ENCODE data around the gene TRPC6. TPM values are rescaled to one million over a fixed set of nuclear protein-coding genes. Genes with fewer than 3 reads are reported as not detected.

The TRPC6 gene
- total and polyA plus RNA-seq, 4 donors: 0.03 to 1.5 (median 0.17) TPM; not detected in 1

DNA sequence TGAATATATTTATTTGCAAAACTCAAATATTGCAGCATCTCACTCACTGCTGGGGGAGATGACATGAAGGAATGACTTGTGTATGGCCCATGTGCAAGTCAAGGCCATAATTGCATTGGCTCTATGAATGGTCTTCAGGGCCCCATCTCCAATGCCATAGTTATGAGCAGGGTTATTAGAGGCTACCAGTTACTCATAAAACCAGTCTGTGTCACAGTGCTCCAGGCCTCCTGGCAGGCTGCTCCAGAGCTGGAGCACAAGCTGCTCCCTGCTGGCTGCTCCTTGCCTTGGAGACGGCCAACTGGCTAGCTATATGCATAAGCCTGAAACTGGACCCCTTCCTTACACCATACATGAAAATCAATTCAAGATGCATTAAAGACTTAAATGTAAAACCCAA lies 145.7 kb downstream of the TRPC6 start:
- WGBS: 86% methylated on average over 1 of the region's 1 CpG
- Histone ChIP-seq H3K27ac (ENCODE audit: low read depth in 1 of 2, low read length in 2 of 2) (no peak overlapping the region), H3K36me3 (ENCODE audit: control insufficient read depth in 4 of 4, insufficient read depth in 3 of 4, low read depth in 1 of 4, low read length in 3 of 4) (no peaks in the 10 kb centered on the region), H3K27me3 (ENCODE audit: control insufficient read depth in 4 of 4, insufficient read depth in 4 of 4, low read length in 3 of 4) (no peaks in the 10 kb centered on the region), H3K9ac (ENCODE audit: low read depth in 1 of 2, low read length in 2 of 2) (no peak overlapping the region), H3K4me1 (ENCODE audit: control insufficient read depth in 4 of 4, insufficient read depth in 4 of 4, low read length in 3 of 4) (peaks cover 0 to 12% (median 3%) of the 10 kb centered on the region in 4 donors), H3K9me3 (ENCODE audit: control insufficient read depth in 4 of 4, low read length in 3 of 4) (no peaks in the 10 kb centered on the region), H3K4me3 (ENCODE audit: low read depth in 1 of 3, low read length in 3 of 3) (no peak overlapping the region)
- TF ChIP-seq TAF1 (conservative IDR thresholded peaks at IDR 0.05): no peak
- no peak for TF ChIP-seq NR2F2 (IDR thresholded peaks at IDR 0.05)
- TF ChIP-seq, protein P1, sequence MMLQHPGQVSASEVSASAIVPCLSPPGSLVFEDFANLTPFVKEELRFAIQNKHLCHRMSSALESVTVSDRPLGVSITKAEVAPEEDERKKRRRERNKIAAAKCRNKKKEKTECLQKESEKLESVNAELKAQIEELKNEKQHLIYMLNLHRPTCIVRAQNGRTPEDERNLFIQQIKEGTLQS (IDR thresholded peaks at IDR 0.05): no peak
- no peak for TF ChIP-seq YY1 (IDR thresholded peaks at IDR 0.05)
- TF ChIP-seq EGR1 (IDR thresholded peaks at IDR 0.05; ENCODE audit: low read depth in 2 of 2): no peak
- no peak for TF ChIP-seq SP1 (IDR thresholded peaks at IDR 0.05)
- no peak for TF ChIP-seq RXRA (IDR thresholded peaks at IDR 0.05)
- DNase-seq (ENCODE audit: low spot score): no peak

DNA sequence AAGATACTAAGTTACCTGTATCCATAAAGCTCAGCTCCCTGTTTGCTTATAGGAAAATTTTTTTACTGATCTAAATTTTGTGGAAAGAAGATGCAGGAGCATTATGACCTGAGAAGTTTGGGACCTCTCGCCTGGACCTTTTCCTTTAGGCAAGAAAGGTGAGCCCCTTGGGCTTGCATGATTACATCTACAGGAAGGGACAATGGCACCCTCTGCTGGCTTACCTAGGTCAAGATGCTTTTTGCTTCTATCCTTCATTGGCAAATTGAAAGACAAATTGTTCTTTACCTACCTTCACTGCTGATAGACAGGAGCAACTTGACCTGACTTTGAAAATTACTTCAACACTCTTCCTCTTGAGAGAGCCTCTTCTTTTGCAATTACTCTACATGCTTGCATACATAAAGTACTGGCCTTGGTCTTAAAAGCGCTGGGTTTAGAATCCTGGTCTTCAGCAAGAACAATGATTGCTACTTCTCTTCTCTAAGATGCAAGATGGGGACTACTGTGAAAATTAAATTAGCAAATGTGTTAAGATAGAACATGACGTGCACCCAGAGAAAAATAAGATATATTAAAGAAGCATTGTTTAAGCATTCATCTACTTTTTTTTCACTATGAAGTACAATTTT lies 147.2 kb downstream of the TRPC6 start:
- no peak overlapping the region for H3K27ac ChIP-seq (ENCODE audit: low read depth in 1 of 2, low read length in 2 of 2)
- H3K9ac ChIP-seq (ENCODE audit: low read depth in 1 of 2, low read length in 2 of 2): no peak overlapping the region
- H3K36me3 ChIP-seq (ENCODE audit: control insufficient read depth in 4 of 4, insufficient read depth in 3 of 4, low read depth in 1 of 4, low read length in 3 of 4): no peaks in the 10 kb centered on the region
- no peak for DNase-seq (ENCODE audit: low spot score)
- TF ChIP-seq RAD21 (IDR thresholded peaks at IDR 0.05) (peak; percentile 73 to 81), CTCF (IDR thresholded peaks at IDR 0.05; ENCODE audit: low read depth, low read length, missing input control) (peak; percentile 46), YY1 (IDR thresholded peaks at IDR 0.05) (no peak), JUND (IDR thresholded peaks at IDR 0.05) (no peak)
- TF ChIP-seq, protein P2, sequence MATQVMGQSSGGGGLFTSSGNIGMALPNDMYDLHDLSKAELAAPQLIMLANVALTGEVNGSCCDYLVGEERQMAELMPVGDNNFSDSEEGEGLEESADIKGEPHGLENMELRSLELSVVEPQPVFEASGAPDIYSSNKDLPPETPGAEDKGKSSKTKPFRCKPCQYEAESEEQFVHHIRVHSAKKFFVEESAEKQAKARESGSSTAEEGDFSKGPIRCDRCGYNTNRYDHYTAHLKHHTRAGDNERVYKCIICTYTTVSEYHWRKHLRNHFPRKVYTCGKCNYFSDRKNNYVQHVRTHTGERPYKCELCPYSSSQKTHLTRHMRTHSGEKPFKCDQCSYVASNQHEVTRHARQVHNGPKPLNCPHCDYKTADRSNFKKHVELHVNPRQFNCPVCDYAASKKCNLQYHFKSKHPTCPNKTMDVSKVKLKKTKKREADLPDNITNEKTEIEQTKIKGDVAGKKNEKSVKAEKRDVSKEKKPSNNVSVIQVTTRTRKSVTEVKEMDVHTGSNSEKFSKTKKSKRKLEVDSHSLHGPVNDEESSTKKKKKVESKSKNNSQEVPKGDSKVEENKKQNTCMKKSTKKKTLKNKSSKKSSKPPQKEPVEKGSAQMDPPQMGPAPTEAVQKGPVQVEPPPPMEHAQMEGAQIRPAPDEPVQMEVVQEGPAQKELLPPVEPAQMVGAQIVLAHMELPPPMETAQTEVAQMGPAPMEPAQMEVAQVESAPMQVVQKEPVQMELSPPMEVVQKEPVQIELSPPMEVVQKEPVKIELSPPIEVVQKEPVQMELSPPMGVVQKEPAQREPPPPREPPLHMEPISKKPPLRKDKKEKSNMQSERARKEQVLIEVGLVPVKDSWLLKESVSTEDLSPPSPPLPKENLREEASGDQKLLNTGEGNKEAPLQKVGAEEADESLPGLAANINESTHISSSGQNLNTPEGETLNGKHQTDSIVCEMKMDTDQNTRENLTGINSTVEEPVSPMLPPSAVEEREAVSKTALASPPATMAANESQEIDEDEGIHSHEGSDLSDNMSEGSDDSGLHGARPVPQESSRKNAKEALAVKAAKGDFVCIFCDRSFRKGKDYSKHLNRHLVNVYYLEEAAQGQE (IDR thresholded peaks at IDR 0.05): no peak
- no peak overlapping the region for H3K4me3 ChIP-seq (ENCODE audit: low read depth in 1 of 3, low read length in 3 of 3)
- peaks cover 0 to 4% (median 1%) of the 10 kb centered on the region in 4 donors for H3K4me1 ChIP-seq (ENCODE audit: control insufficient read depth in 4 of 4, insufficient read depth in 4 of 4, low read length in 3 of 4)
- no peaks in the 10 kb centered on the region for H3K9me3 ChIP-seq (ENCODE audit: control insufficient read depth in 4 of 4, low read length in 3 of 4)
- WGBS: 52% methylated on average over 3 of the region's 3 CpGs
- H3K27me3 ChIP-seq (ENCODE audit: control insufficient read depth in 4 of 4, insufficient read depth in 4 of 4, low read length in 3 of 4): no peaks in the 10 kb centered on the region

DNA sequence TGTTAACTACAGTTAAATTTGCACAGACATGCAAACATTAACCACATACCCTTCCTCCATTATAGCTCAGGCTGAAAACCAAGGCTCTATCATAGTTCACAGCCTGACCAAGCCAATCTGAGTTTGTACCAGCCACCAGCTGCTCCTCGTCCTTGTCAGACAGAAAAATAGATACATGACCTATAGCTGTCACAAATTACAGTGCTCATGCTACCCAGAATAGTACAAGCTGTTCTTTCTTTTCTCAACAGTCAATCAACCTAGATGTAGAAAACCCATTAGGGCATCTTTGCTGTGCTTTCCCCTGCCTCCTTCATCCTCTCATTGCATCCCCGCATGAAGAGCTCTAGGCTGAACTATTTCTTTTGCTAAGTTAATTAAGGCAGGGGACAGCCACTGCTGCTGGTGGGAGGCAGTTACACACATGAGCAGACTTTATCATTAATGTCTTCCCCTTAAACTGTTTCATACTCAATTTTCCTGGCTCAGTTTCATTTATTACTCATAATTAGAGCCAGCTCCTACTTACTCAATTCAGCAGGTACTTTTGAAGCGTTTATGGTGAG lies 148.3 kb downstream of the TRPC6 start:
- H3K36me3 ChIP-seq (ENCODE audit: control insufficient read depth in 4 of 4, insufficient read depth in 3 of 4, low read depth in 1 of 4, low read length in 3 of 4): no peaks in the 10 kb centered on the region
- H3K9me3 ChIP-seq (ENCODE audit: control insufficient read depth in 4 of 4, low read length in 3 of 4): no peaks in the 10 kb centered on the region
- no peaks in the 10 kb centered on the region for H3K4me1 ChIP-seq (ENCODE audit: control insufficient read depth in 4 of 4, insufficient read depth in 4 of 4, low read length in 3 of 4)
- DNase-seq (ENCODE audit: low spot score): no peak
- WGBS: 75% methylated on average over 3 of the region's 3 CpGs
- no peaks in the 10 kb centered on the region for H3K27me3 ChIP-seq (ENCODE audit: control insufficient read depth in 4 of 4, insufficient read depth in 4 of 4, low read length in 3 of 4)
- no peak overlapping the region for H3K4me3 ChIP-seq (ENCODE audit: low read depth in 1 of 3, low read length in 3 of 3)
- no peak overlapping the region for H3K9ac ChIP-seq (ENCODE audit: low read depth in 1 of 2, low read length in 2 of 2)
- TF ChIP-seq, protein P1 (IDR thresholded peaks at IDR 0.05): no peak
- H3K27ac ChIP-seq (ENCODE audit: low read depth in 1 of 2, low read length in 2 of 2): no peak overlapping the region
